HepG2 (cell line): ENCODE measurements around the gene ZNF513. TPM values are rescaled to one million over a fixed set of nuclear protein-coding genes. Genes with fewer than 3 reads are reported as not detected.

Experiments used
- MAF1 ChIP-seq: sonication (generic); formaldehyde crosslinking; IDR thresholded peaks from 2 replicates; pipeline ENCODE4 v1.5.0; 2020; ENCODE audit warnings: missing genetic modification reagents, borderline replicate concordance
- ZEB1 ChIP-seq: IDR thresholded peaks from 2 replicates; pipeline ENCODE4 v1.6.1; 2012; ENCODE audit warnings: mild to moderate bottlenecking, low read depth, inconsistent platforms; ENCODE audit not compliant: insufficient replicate concordance
- ZNF17 ChIP-seq: sonication (generic); formaldehyde crosslinking; IDR thresholded peaks from 2 replicates; pipeline ENCODE4 v1.5.0; 2020; ENCODE audit warnings: mild to moderate bottlenecking, missing genetic modification reagents
- ZNF251 ChIP-seq: sonication (generic); formaldehyde crosslinking; IDR thresholded peaks from 2 replicates; pipeline ENCODE4 v1.9.0; 2021; ENCODE audit warnings: mild to moderate bottlenecking, missing genetic modification reagents
- ZNF337 ChIP-seq: sonication (generic); formaldehyde crosslinking; IDR thresholded peaks from 2 replicates; pipeline ENCODE4 v1.5.1; 2020; ENCODE audit warnings: missing genetic modification reagents, low read depth, mild to moderate bottlenecking, borderline replicate concordance
- polyA plus RNA-seq, 8 experiments: library from polyadenylated mRNA; depleted of rRNA in 3 of 8; stranded (reverse) in 7 of 8; unstranded in 1 of 8; fragments of >200 nt; fragmentation: Illumina TruSeq in 4 of 8; extraction: Trizol in 4 of 8; gene quantifications; 2 replicates each; pipeline versions ENCODE4 v1.2.1 to v1.2.3, GENCODE V29; 2011 to 2016; ENCODE audit warnings: low read depth in 4 of 8, missing spikeins in 1 of 8, mixed read lengths in 1 of 8; ENCODE audit not compliant: insufficient read depth in 1 of 8
- total RNA-seq, 5 experiments: library from RNA; depleted of rRNA; stranded (reverse); fragments of >200 nt; fragmentation: Illumina TruSeq; extraction: Trizol; gene quantifications; 2 replicates each; pipeline ENCODE4 v1.2.3, GENCODE V29; 2016; ENCODE audit warnings: low read depth in 1 of 5
- TF ChIP-seq, protein P1 (sequence below): sonication (generic); formaldehyde crosslinking; IDR thresholded peaks from 2 replicates; pipeline ENCODE4 v1.4.0; 2020; ENCODE audit warnings: missing genetic modification reagents, borderline replicate concordance
- TF ChIP-seq, protein P2 (sequence below): sonication (generic); formaldehyde crosslinking; IDR thresholded peaks from 2 replicates; pipeline ENCODE4 v1.8.0; 2022; ENCODE audit warnings: mild to moderate bottlenecking, missing genetic modification reagents, moderate library complexity

The ZNF513 gene
- total and polyA plus RNA-seq, 2 of the 13 experiments (the other 11 are each of a cell fraction or from before 2014, with no cell fraction given), result 4.9 to 6.3 TPM

DNA sequence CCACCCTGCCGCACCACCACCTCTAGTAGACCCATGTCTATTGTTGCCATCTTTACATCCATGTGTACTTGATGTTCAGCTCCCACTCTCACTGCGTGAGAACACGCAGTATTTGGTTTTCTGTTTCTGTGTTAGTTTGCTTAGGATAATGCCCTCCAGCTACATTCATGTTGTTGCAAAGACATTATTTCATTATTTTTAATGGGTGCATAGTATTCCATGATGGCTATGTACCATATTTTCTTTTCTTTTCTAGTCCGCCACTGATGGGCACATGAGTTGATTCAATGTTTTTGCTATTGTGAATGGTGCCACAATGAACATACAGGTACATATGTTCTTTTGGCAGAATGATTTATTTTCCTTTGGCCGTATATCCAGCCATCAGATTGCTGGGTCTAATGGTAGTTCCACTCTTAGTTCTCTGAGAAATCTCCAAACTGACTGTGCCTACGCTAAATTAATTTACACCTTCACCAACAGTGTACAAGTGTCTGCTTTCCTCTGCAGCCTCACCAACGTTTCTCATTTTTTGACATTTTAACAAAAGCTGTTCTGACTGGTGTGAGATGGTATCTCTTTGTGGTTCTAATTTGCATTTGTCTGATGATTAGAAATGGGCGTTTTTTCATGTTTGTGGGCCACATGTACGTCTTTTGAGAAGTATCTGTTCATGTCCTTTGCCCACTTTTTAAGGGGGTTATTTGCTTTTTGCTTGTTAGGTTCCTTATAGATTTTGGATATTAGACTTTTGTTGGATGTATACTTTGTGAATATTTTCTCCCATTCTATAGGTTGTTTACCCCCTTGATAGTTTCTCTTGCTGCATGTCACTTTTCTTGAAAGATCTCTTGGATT is 10.5 kb upstream of the ZNF513 start (continued):
- TF ChIP-seq, protein P1, sequence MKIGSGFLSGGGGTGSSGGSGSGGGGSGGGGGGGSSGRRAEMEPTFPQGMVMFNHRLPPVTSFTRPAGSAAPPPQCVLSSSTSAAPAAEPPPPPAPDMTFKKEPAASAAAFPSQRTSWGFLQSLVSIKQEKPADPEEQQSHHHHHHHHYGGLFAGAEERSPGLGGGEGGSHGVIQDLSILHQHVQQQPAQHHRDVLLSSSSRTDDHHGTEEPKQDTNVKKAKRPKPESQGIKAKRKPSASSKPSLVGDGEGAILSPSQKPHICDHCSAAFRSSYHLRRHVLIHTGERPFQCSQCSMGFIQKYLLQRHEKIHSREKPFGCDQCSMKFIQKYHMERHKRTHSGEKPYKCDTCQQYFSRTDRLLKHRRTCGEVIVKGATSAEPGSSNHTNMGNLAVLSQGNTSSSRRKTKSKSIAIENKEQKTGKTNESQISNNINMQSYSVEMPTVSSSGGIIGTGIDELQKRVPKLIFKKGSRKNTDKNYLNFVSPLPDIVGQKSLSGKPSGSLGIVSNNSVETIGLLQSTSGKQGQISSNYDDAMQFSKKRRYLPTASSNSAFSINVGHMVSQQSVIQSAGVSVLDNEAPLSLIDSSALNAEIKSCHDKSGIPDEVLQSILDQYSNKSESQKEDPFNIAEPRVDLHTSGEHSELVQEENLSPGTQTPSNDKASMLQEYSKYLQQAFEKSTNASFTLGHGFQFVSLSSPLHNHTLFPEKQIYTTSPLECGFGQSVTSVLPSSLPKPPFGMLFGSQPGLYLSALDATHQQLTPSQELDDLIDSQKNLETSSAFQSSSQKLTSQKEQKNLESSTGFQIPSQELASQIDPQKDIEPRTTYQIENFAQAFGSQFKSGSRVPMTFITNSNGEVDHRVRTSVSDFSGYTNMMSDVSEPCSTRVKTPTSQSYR (CRISPR knock-in tag), result no peak
- no peak for TF ChIP-seq ZNF251 (CRISPR knock-in tag)
- TF ChIP-seq ZNF337, result no peak
- TF ChIP-seq ZEB1, result no peak
- TF ChIP-seq, protein P2, sequence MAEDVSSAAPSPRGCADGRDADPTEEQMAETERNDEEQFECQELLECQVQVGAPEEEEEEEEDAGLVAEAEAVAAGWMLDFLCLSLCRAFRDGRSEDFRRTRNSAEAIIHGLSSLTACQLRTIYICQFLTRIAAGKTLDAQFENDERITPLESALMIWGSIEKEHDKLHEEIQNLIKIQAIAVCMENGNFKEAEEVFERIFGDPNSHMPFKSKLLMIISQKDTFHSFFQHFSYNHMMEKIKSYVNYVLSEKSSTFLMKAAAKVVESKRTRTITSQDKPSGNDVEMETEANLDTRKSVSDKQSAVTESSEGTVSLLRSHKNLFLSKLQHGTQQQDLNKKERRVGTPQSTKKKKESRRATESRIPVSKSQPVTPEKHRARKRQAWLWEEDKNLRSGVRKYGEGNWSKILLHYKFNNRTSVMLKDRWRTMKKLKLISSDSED (CRISPR knock-in tag), result no peak
- TF ChIP-seq MAF1 (CRISPR knock-in tag), result no peak
- no peak for TF ChIP-seq ZNF17 (CRISPR knock-in tag)
- TF ChIP-seq, all 625 proteins: peak for 0
